Kidney glomerular epithelial cell (primary cell): ENCODE data around the gene RILPL2.
"Not testable (repeated sequence)": the region's sequence is repeated elsewhere in the genome, so short reads cannot be mapped to it uniquely, and the experiment has no call there.

Source experiments
- DNase-seq: peaks from one replicate; lab custom pipeline; 2025; lab: John Stamatoyannopoulos, UW

The RILPL2 gene

GRCh38 chr12:123382684-123383083, 53.8 kb downstream of the RILPL2 start:
- no peak for DNase-seq

DNA sequence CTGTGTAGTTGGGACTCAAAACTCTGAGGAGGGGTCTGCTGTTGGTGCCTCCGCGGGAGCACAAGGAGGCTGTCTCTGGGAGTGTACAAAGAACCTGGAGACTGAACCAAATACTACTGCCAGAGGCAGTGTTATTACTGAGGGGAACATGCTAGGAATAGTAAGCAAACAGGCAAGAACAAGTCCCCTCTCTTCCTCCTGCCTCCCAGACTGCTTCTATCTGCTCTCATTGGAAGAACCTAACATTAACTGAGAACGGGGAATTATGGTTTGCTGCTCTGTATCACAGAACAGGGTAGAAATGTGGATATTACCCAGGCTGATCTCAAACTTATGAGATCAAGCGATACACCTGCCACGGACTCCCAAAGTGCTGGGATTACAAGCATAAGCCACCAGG, 57.1 kb downstream of the RILPL2 start:
- DNase-seq = no peak

DNA sequence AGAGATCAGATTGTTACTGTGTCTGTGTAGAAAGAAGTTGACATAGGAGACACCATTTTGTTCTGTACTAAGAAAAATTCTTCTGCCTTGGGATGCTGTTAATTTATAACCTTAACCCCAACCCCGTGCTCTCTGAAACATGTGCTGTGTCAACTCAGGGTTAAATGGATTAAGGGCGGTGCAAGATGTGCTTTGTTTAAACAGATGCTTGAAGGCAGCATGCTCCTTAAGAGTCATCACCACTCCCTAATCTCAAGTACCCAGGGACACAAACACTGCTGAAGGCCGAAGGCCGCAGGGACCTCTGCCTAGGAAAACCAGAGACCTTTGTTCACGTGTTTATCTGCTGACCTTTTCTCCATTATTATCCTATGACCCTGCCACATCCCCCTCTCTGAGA, 64.1 kb downstream of the RILPL2 start:
- not testable (repeated sequence) for DNase-seq

GRCh38 chr12:123371667-123372368, 64.7 kb downstream of the RILPL2 start:
- not testable (repeated sequence) for DNase-seq

DNA sequence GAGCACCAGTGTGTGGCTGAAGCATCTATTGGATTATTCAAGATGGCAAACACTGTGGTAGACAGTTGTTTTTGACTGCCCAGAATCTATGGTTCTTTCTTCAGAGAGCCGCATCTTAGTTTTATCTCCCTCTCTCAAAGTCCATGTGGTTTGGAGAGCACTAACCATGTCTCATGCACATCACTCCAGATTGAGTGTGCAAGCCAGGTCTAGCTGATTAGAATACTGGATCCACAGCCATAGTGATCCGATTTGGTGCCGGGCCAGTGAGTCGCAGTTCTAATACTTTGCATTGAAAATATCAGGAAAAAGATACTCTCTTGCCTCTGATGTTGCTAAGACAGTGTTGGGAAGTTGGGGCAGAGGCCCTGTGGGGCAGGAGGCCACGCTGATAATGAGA, 67.3 kb downstream of the RILPL2 start:
- DNase-seq = no peak

GRCh38 chr12:123368431-123368830, 68.1 kb downstream of the RILPL2 start:
- not testable (repeated sequence) for DNase-seq

DNA sequence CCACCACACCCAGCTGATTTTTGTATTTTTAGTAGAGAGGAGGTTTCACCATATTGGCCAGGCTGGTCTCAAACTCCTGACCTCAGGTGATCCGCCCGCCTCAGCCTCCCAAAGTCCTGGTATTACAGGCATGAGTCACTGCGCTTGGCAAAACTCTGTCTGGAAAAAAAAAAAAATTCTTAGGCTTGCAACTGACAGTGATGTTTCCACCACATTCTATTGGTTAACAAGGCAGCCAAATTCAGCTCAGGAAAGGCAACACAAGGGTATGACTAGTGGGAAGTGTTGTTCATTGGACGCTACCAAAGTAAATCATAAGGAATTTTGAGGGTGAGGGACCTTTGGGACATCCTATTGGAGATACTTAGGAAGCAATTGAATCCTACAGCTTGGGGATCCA, 69.0 kb downstream of the RILPL2 start:
- DNase-seq = no peak
